H9 (cell line): Measurements from ENCODE around the gene BRSK2. TPM values are rescaled to one million over a fixed set of nuclear protein-coding genes. Genes with fewer than 3 reads are reported as not detected.

Experiments
- DNase-seq: peaks from one replicate; pipeline ENCODE4 v3.0.0-alpha.2; 2017
- H2AFZ ChIP-seq: one replicate; pipeline ENCODE4 v1.6.1; 2013; ENCODE audit warnings: mild to moderate bottlenecking, low read length, control low read depth, moderate library complexity
- H2AK5ac ChIP-seq: 2 replicates; pipeline ENCODE4 v1.6.1; 2013; ENCODE audit warnings: low read length, control low read depth, mixed read lengths; ENCODE audit not compliant: insufficient read length
- H2BK120ac ChIP-seq: one replicate; pipeline ENCODE4 v1.6.1; 2013; ENCODE audit warnings: low read depth, mild to moderate bottlenecking, low read length, control low read depth, inconsistent platforms; ENCODE audit not compliant: poor library complexity, severe bottlenecking
- H2BK12ac ChIP-seq: 2 replicates; pipeline ENCODE4 v1.6.1; 2013; ENCODE audit warnings: low read length, control low read depth, mixed read lengths, low read depth; ENCODE audit not compliant: insufficient read length
- H2BK15ac ChIP-seq: 2 replicates; pipeline ENCODE4 v1.6.1; 2013; ENCODE audit warnings: low read depth, low read length, control low read depth
- H2BK20ac ChIP-seq: one replicate; pipeline ENCODE4 v1.6.1; 2013; ENCODE audit warnings: low read depth, mild to moderate bottlenecking, low read length, control low read depth, inconsistent platforms; ENCODE audit not compliant: poor library complexity, severe bottlenecking
- H2BK5ac ChIP-seq: 2 replicates; pipeline ENCODE4 v1.6.1; 2013; ENCODE audit warnings: low read length, control low read depth, mixed read lengths; ENCODE audit not compliant: insufficient read length
- H3K14ac ChIP-seq: 2 replicates; pipeline ENCODE4 v1.6.1; 2013; ENCODE audit warnings: low read length, control low read depth; ENCODE audit not compliant: insufficient read depth
- H3K18ac ChIP-seq: 2 replicates; pipeline ENCODE4 v1.6.1; 2013; ENCODE audit warnings: low read depth, mild to moderate bottlenecking, mixed read lengths, low read length, control low read depth; ENCODE audit not compliant: insufficient read length
- H3K23ac ChIP-seq: 2 replicates; pipeline ENCODE4 v1.6.1; 2013; ENCODE audit warnings: low read length, control low read depth, mixed read lengths, low read depth; ENCODE audit not compliant: insufficient read length
- H3K23me2 ChIP-seq: 2 replicates; pipeline ENCODE4 v1.6.1; 2013; ENCODE audit warnings: low read depth, mild to moderate bottlenecking, mixed read lengths, low read length, control low read depth; ENCODE audit not compliant: insufficient read length, poor library complexity, severe bottlenecking
- H3K27ac ChIP-seq: 2 replicates; pipeline ENCODE4 v1.5.1; 2013; ENCODE audit warnings: low read length, control low read depth, mixed read lengths, low read depth; ENCODE audit not compliant: insufficient read length
- H3K27me3 ChIP-seq: 2 replicates; pipeline ENCODE4 v1.6.1; 2013; ENCODE audit warnings: low read length, control low read depth, inconsistent platforms; ENCODE audit not compliant: insufficient read depth
- H3K4ac ChIP-seq: 2 replicates; pipeline ENCODE4 v1.6.1; 2013; ENCODE audit warnings: low read depth, mild to moderate bottlenecking, control low read depth, inconsistent platforms, low read length, moderate library complexity
- H3K4me1 ChIP-seq: 2 replicates; pipeline ENCODE4 v1.6.1; 2013; ENCODE audit warnings: low read length, control low read depth, inconsistent platforms; ENCODE audit not compliant: insufficient read depth
- H3K4me2 ChIP-seq: 2 replicates; pipeline ENCODE4 v1.6.1; 2013; ENCODE audit warnings: low read length, control low read depth, mixed read lengths; ENCODE audit not compliant: insufficient read length, insufficient read depth
- H3K56ac ChIP-seq: 2 replicates; pipeline ENCODE4 v1.6.1; 2013; ENCODE audit warnings: low read depth, mild to moderate bottlenecking, mixed read lengths, low read length, control low read depth; ENCODE audit not compliant: insufficient read length
- H3K79me1 ChIP-seq: 2 replicates; pipeline ENCODE4 v1.6.1; 2013; ENCODE audit warnings: low read depth, mild to moderate bottlenecking, moderate library complexity, low read length, control low read depth, inconsistent platforms; ENCODE audit not compliant: insufficient read depth, poor library complexity, severe bottlenecking
- H3K79me2 ChIP-seq: 2 replicates; pipeline ENCODE4 v1.6.1; 2013; ENCODE audit warnings: low read length, control low read depth, inconsistent platforms; ENCODE audit not compliant: insufficient read depth
- H3K9ac ChIP-seq: 2 replicates; pipeline ENCODE4 v1.6.1; 2013; ENCODE audit warnings: low read length, control low read depth, mixed read lengths; ENCODE audit not compliant: insufficient read length; ENCODE audit errors: extremely low read depth
- H3K9me3 ChIP-seq: one replicate; pipeline ENCODE4 v1.6.1; 2013; ENCODE audit warnings: low read depth, low read length, inconsistent platforms; ENCODE audit not compliant: control insufficient read depth
- H3T11ph ChIP-seq: one replicate; pipeline ENCODE4 v1.6.1; 2013; ENCODE audit warnings: mild to moderate bottlenecking, low read length, control low read depth, inconsistent platforms
- H4K20me1 ChIP-seq: one replicate; pipeline ENCODE4 v1.6.1; 2013; ENCODE audit not compliant: control insufficient read depth, insufficient read length, insufficient read depth
- H4K5ac ChIP-seq: 2 replicates; pipeline ENCODE4 v1.6.1; 2013; ENCODE audit warnings: low read depth, mild to moderate bottlenecking, mixed read lengths, low read length, control low read depth; ENCODE audit not compliant: insufficient read length
- H4K8ac ChIP-seq: replicated peaks from 2 replicates; pipeline ENCODE4 v1.6.1; 2013; ENCODE audit warnings: low read length, control low read depth, mixed read lengths, low read depth; ENCODE audit not compliant: insufficient read length
- H4K91ac ChIP-seq: 2 replicates; pipeline ENCODE4 v1.6.1; 2013; ENCODE audit warnings: low read depth, mild to moderate bottlenecking, moderate library complexity, mixed read lengths, low read length, control low read depth; ENCODE audit not compliant: insufficient read length
- H3K27ac Mint-ChIP-seq, 3 experiments: 2 replicates in 2 of 3; 3 replicates in 1 of 3; pipeline ENCODE4 v1.8.0; 2020 to 2021; ENCODE audit warnings: mixed read lengths in 3 of 3, mild to moderate bottlenecking in 1 of 3, moderate library complexity in 1 of 3
- H3K27me3 Mint-ChIP-seq: 2 replicates; pipeline ENCODE4 v1.8.0; 2021; ENCODE audit warnings: low read depth, mild to moderate bottlenecking, moderate library complexity, mixed read lengths
- H3K36me3 Mint-ChIP-seq, 3 experiments: 2 replicates in 2 of 3; 3 replicates in 1 of 3; pipeline ENCODE4 v1.8.0; 2020 to 2021; ENCODE audit warnings: low read depth in 3 of 3, mixed read lengths in 3 of 3; ENCODE audit not compliant: insufficient read depth in 1 of 3
- H3K4me1 Mint-ChIP-seq, 2 experiments: 2 replicates each; pipeline ENCODE4 v1.8.0; 2020; ENCODE audit warnings: mixed read lengths in 2 of 2
- H3K4me3 Mint-ChIP-seq, 2 experiments: 2 replicates in 1 of 2; 3 replicates in 1 of 2; pipeline ENCODE4 v1.8.0; 2020 to 2021; ENCODE audit warnings: mild to moderate bottlenecking in 2 of 2, mixed read lengths in 2 of 2, moderate library complexity in 1 of 2
- H3K9me3 Mint-ChIP-seq, 2 experiments: 2 replicates in 1 of 2; 3 replicates in 1 of 2; pipeline ENCODE4 v1.8.0; 2020; ENCODE audit warnings: mild to moderate bottlenecking in 2 of 2, mixed read lengths in 2 of 2, moderate library complexity in 1 of 2
- CTCF ChIP-seq: fragments of 200-600 bp; sonication (generic); conservative IDR thresholded peaks from 3 replicates; pipeline ENCODE4 v1.8.0; 2021; ENCODE audit warnings: antibody characterized with exemption, mild to moderate bottlenecking
- WGBS: extraction: QIAGEN DNeasy Blood & Tissue Kit; methylation state at CpG from one replicate; pipeline ENCODE4 v1.1.7; 2013; ENCODE audit warnings: missing lambda C conversion rate, low lambda C conversion rate, mixed read lengths; ENCODE audit not compliant: insufficient read length; ENCODE audit errors: extremely low coverage; 5-methylcytosine and 5-hydroxymethylcytosine counted together
- total RNA-seq: library from RNA; stranded (reverse); gene quantifications from 2 replicates; pipeline ENCODE4 v1.2.1, GENCODE V29; 2021

The BRSK2 gene
- total RNA-seq, 1 experiment from 2014 or later: 28.4 TPM

- Histone ChIP-seq H3K9me3 (no peaks in the 10 kb centered on the region), H3K4ac (no peak overlapping the region), H2AK5ac (no peak overlapping the region), H2AFZ (no peak overlapping the region), H3K79me1 (no peaks in the 10 kb centered on the region), H3K27me3 (no peaks in the 10 kb centered on the region), H3T11ph (no peak overlapping the region), H3K23ac (no peak overlapping the region), H3K4me2 (peak overlapping the region; percentile 12), H3K4me1 (no peaks in the 10 kb centered on the region; the same call in 1 of the 2 replicates), H4K91ac (no peak overlapping the region), H3K79me2 (no peaks in the 10 kb centered on the region), H2BK20ac (no peak overlapping the region), H4K20me1 (no peaks in the 10 kb centered on the region), H4K8ac (no peak overlapping the region), H3K27ac (no peak overlapping the region), H3K56ac (no peak overlapping the region), H3K18ac (no peak overlapping the region), H3K23me2 (no peaks in the 10 kb centered on the region), H4K5ac (no peak overlapping the region), H2BK12ac (no peak overlapping the region), H3K9ac (no peak overlapping the region), H2BK120ac (no peak overlapping the region), H3K14ac (no peak overlapping the region), H2BK15ac (no peak overlapping the region), H2BK5ac (no peak overlapping the region)
- Mint-ChIP-seq H3K36me3 (peaks cover 0 to 5% (median 0%) of the 10 kb centered on the region in 3 experiments; a peak in 1 of 7 replicates), H3K27me3 (peaks cover 45% of the 10 kb centered on the region), H3K27ac (no peak overlapping the region; a peak in 1 of 7 replicates), H3K4me3 (peak overlapping the region; percentile 29 to 79), H3K4me1 (peaks cover 0 to under 1% of the 10 kb centered on the region in 2 experiments; a peak in 2 of 4 replicates), H3K9me3 (peaks cover 0 to 5% of the 10 kb centered on the region in 2 experiments; a peak in 3 of 5 replicates)
- peak; percentile 45 for DNase-seq
- no CpG with 5 or more reads among the region's 23 CpGs for WGBS
- no peak for TF ChIP-seq CTCF
Observed at GRCh38 chr11:1382429-1382828, 7.3 kb upstream of the BRSK2 start.
